Activated CD8-positive, alpha-beta memory T cell treated with anti-CD3 and anti-CD28 coated beads, Interleukin-2, amount 50 U/mL, for 24 hours (primary cell): ENCODE results near the gene ZNF606.

ENCODE experiments used
- DNase-seq: peaks from one replicate; pipeline ENCODE4 v3.0.0-alpha.2; 2020; ENCODE audit errors: extremely low read depth

ZNF606 gene

GRCh38 chr19:57934820-57935665, 67.6 kb downstream of the ZNF606 start, which contains the start of gene ZNF418:
Gene ZNF418 (minus strand): TSS chr19:57935402. CDS start chr19:57933822, 1,580 bp downstream.
- DNase-seq = no peak

GRCh38 chr19:57927587-57927986, 75.0 kb downstream of the ZNF606 start:
- no peak for DNase-seq
